ENCODE results near the gene SV2B.
"Not testable (repeated sequence)": the region's sequence is repeated elsewhere in the genome, so short reads cannot be mapped to it uniquely, and the experiment has no call there.

SV2B gene

GRCh38 chr15:91338766-91339165 is 238.7 kb downstream of the SV2B start:
- no peak for TF ChIP-seq ZFX (IDR thresholded peaks at IDR 0.05)
- no peak for TF ChIP-seq CTCF (conservative IDR thresholded peaks at IDR 0.05)
- H3K27ac ChIP-seq: no peak overlapping the region

- H3K27ac ChIP-seq: no peak overlapping the region
- TF ChIP-seq CTCF (conservative IDR thresholded peaks at IDR 0.05) (no peak), ZFX (IDR thresholded peaks at IDR 0.05) (no peak)
These were observed 242.0 kb downstream of the SV2B start for GRCh38 chr15:91342097-91342496.

- not testable (repeated sequence) for H3K27ac ChIP-seq
These were observed 244.9 kb downstream of the SV2B start for GRCh38 chr15:91344912-91345311.

GRCh38 chr15:91345736-91346135 is 245.7 kb downstream of the SV2B start:
- no peak for TF ChIP-seq ZFX (IDR thresholded peaks at IDR 0.05)
- TF ChIP-seq CTCF (conservative IDR thresholded peaks at IDR 0.05): no peak
- H3K27ac ChIP-seq: no peak overlapping the region

GRCh38 chr15:91346259-91346658 is 246.2 kb downstream of the SV2B start:
- no peak overlapping the region for H3K27ac ChIP-seq
- TF ChIP-seq ZFX (IDR thresholded peaks at IDR 0.05) (no peak), CTCF (conservative IDR thresholded peaks at IDR 0.05) (no peak)

GRCh38 chr15:91348752-91349500 is 248.9 kb downstream of the SV2B start:
- H3K27ac ChIP-seq: no peak overlapping the region
- TF ChIP-seq CTCF (conservative IDR thresholded peaks at IDR 0.05) (no peak), ZFX (IDR thresholded peaks at IDR 0.05) (no peak)

Measured in C4-2B (cell line).